Measurements from ENCODE around the gene EPHB4. TPM values are rescaled to one million over a fixed set of nuclear protein-coding genes. Genes with fewer than 3 reads are reported as not detected.

The EPHB4 gene
- total RNA-seq, result 41.0 and 95.5 TPM in 2 replicates

DNA sequence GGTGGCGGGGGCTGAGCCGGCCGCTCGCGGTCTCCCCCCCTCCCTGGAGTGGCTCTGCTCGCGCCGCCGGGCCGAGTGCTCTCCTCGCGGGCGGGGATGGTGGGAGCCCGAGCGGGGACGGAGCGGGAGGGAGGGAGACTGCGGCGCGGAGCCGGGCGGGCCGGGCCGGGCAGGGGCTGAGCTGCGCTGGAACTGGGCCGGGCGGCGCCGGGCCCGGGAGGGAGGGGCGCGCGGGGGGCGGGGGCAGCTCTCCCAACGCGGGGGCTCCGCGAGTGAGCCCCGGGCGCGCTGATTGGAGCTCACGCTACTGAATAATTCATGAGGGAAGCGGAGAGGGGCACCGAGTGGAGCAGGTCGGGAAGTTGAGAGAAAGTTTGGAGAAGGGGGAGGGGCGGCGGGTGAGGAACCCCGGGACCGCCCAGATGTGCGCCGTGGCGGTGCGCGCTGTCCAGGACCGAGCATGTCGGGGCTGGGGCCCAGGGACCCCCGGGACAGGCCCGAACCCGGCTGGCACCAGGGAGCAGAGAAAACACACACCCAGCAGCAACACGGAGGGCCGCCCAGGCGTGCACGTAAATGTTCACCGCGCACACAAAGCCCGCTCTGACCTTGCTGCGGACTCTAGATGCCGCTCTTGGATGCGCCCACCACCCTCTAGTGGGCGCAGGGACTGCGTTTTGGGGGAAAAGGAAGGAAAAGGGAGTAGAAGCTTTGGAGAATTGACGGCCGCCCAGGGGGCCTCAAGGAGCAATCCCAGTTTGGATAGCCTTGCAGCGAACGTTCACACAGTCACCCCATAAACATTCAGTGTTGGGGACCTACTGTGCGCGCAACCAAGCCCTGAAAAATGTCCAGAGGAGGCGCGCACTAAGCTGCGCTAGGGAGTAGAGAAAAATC, at the start of gene EPHB4:
Gene EPHB4 (minus strand): TSS at position 194 of the 897 bp plus-strand sequence. CDS start 493 bp downstream, outside the sequence.

DNA sequence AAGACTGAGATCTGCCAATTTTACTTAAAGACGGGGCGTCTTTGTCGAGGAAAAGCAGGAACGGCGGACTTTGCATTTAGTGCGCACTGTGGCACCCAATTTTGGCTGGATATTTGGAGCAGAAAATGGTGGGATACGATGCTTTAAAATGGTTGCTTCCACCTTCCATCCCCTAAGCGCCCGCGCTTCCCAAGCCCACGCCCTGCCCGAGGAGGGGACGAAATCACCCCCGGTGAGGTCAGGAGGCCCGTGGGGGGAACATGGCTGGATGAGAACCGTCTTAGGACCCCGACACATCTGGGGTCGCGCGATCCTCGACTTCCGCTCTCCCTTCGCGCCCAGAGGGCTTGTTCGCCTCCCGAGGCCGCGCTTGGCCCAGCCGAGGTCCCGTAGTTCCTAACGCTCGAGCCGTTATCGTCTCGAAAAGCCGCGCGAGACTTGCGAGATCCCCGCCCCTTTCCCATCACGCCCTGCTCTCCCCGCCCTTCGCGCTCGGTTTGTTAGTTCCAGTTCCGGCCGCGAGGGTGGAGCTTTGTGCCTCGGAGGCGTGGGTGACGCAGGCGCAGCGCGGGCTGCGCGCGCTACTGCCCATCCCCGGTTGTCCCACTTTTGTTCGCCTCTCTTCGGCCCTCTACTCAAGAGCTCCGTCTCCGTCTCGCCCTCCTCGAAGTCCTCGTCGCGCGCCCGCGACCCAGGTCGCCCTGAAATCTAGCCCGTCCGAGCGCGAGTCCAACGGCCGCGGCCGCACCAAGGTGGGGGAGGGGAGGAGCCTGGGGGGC, 47.4 kb upstream of the EPHB4 start, which contains the start of gene SRRT:
Gene SRRT (plus strand): TSS at position 527 of the 779 bp plus-strand sequence. CDS start 488 bp downstream, outside the sequence.

DNA sequence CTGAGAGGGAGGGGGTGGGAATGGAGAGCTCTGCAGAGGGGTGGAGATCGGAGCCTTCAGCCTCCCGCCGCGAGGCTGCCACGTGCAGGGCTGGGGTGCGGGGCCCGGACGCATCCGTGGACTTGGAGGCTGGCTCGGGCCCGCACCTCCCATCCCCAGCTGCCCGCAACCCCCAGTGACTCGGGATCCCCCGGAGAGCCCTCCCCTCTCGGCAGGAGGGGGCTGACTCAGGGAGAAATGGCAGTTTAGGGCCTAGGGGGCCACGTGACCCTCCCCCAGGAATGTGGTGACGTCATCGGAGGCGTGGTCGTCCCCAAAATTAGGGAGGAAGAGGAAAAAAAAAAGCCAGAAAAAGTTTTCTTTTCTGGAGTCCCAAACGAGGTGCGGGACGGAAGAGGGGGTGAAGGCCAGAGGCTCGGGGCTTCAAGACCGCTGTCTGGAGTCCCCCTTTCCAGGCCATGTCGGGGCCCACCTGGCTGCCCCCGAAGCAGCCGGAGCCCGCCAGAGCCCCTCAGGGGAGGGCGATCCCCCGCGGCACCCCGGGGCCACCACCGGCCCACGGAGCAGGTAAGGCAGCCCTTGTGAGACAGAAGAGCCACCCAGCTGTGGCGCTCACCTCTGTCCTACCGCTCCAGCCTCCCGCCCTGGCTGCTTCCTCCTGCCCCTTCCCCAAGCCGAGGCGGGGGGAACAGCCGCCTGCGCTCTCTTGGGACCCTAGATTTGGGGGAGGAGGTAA, 39.9 kb upstream of the EPHB4 start, which contains the start of gene TRIP6:
Gene TRIP6 (plus strand): TSS at position 348 of the 736 bp plus-strand sequence. CDS start 111 bp downstream, at position 459.

DNA sequence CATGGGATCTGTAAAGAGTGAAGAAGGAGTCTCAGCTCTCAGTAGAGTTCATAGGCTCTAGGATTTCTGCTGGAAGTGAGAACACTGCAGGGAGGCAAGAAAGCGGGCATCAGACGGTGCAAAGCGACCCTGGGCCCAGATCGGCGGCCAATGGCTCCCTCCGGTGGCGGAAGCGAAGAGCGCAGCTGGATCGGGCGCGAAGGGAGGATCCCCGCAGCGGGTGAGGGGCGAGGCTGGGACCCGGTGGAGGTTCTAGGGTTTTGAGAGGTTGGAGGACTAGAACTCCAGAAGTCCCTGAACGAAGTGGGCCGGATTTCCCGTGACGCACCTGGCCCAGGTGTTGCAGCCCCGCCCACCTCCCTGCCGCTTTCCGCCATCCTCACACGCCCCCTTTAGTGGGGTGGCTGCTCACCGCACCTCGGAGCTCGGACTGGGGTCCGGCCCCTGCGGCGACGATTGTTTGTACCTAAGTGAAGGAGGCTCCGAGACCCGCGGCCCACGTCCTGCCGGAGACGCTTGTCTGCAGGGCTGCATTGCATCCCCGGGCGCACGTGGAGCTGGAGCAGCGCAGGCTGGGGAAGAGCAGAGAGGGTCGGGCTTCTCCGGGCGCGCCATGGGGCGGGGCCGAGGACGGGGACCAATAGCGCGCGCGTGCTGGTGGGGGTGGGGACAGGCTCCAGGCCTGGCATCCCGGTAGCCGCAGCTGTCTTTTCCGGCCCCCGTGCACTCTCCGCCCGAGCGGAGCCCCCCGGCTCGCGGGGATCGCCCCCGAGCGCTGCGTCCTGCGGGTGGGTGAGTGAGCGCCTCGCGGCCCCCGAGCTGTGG, 24.9 kb upstream of the EPHB4 start, which contains the start of gene SLC12A9:
Gene SLC12A9 (plus strand): TSS at position 666 of the 825 bp plus-strand sequence. CDS start 1,485 bp downstream, outside the sequence.

Other genes with a start within 250 kb of the EPHB4 start
- gene LRCH4, start 241.4 kb downstream of the EPHB4 start, total RNA-seq, result 9.0 and 9.6 TPM in 2 replicates
- gene FBXO24, start 241.2 kb downstream of the EPHB4 start, total RNA-seq, result 0.43 and 0.47 TPM in 2 replicates
- gene PCOLCE, start 225.2 kb downstream of the EPHB4 start, total RNA-seq, result 102 and 107 TPM in 2 replicates
- 4.0 and 5.4 TPM in 2 replicates for gene MOSPD3, start 215.0 kb downstream of the EPHB4 start, total RNA-seq
- 0.26 TPM in 1 of 2 replicates, not detected in the other for gene TFR2, start 186.0 kb downstream of the EPHB4 start, total RNA-seq
- gene ACTL6B, start 171.1 kb downstream of the EPHB4 start, total RNA-seq, result not detected in 2 replicates
- 53.9 and 54.8 TPM in 2 replicates for gene GNB2, start 153.8 kb downstream of the EPHB4 start, total RNA-seq
- gene GIGYF1, start 133.3 kb downstream of the EPHB4 start, total RNA-seq, result 13.6 and 22.8 TPM in 2 replicates
- 26.2 and 31.2 TPM in 2 replicates for gene POP7, start 121.4 kb downstream of the EPHB4 start, total RNA-seq
- gene EPO, start 107.1 kb downstream of the EPHB4 start, total RNA-seq, result not detected in 2 replicates
- gene ZAN, start 93.9 kb downstream of the EPHB4 start, total RNA-seq, result not detected in 2 replicates
- 9.4 and 14.5 TPM in 2 replicates for gene SLC12A9, start 25.2 kb upstream of the EPHB4 start, total RNA-seq
- 73.1 and 81.6 TPM in 2 replicates for gene TRIP6, start 39.9 kb upstream of the EPHB4 start, total RNA-seq
- 35.1 and 40.8 TPM in 2 replicates for gene SRRT, start 47.6 kb upstream of the EPHB4 start, total RNA-seq
- 2.7 and 5.4 TPM in 2 replicates for gene UFSP1, start 62.2 kb upstream of the EPHB4 start, total RNA-seq
- under 0.01 and 0.17 TPM in 2 replicates for gene ACHE, start 68.4 kb upstream of the EPHB4 start, total RNA-seq
- gene MUC3A, start 122.0 kb upstream of the EPHB4 start, total RNA-seq, result under 0.01 TPM in 1 of 2 replicates, not detected in the other
- gene MUC12, start 142.0 kb upstream of the EPHB4 start, total RNA-seq, result 0.32 and 0.34 TPM in 2 replicates
- not detected in 2 replicates for gene MUC17, start 192.6 kb upstream of the EPHB4 start, total RNA-seq

All from bronchial smooth muscle cell (primary cell).